GM20000 (cell line): ENCODE results near the gene APOH.

ENCODE experiments used
- DNase-seq: peaks from one replicate; pipeline ENCODE4 v3.0.0; 2012; ENCODE audit warnings: low spot score
- CTCF ChIP-seq: IDR thresholded peaks from 2 replicates; pipeline ENCODE4 v1.5.1; 2012; ENCODE audit warnings: mild to moderate bottlenecking, control low read depth; ENCODE audit errors: extremely low read depth, missing control alignments

The APOH gene

GRCh38 chr17:66175892-66176291 lies 53.3 kb downstream of the APOH start:
- TF ChIP-seq CTCF = no peak
- DNase-seq = no peak

DNA sequence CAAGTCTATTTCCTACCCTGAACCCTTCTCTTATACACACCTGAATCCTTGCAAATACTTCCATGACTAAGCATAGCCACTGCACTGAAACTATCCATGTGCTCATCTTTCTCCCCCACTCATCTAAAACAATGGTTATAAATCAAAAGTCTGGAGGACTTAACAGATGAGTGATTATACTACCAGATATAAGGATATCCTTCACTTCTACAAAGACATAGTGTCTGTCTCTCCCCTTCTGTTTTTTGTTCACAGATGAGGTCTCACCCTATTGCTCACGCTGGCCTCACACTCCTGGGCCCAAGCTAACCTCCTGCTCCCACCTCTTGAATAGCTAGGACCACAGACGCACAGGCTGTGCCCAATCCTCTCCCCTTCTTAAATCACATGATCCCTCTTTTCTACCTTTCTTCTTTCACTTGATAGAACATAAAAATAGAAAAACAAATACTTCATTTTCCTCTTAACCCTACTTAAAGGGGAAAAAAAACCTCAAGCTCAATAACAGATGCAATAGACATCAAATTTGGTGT lies 56.5 kb downstream of the APOH start:
- no peak for TF ChIP-seq CTCF
- no peak for DNase-seq

- no peak for DNase-seq
- TF ChIP-seq CTCF = no peak
Measured at GRCh38 chr17:66172144-66172543, 57.1 kb downstream of the APOH start.

GRCh38 chr17:66171692-66172091 lies 57.5 kb downstream of the APOH start:
- TF ChIP-seq CTCF = no peak
- no peak for DNase-seq

- DNase-seq = no peak
- TF ChIP-seq CTCF = no peak
Measured at GRCh38 chr17:66171172-66171571, 58.0 kb downstream of the APOH start.

DNA sequence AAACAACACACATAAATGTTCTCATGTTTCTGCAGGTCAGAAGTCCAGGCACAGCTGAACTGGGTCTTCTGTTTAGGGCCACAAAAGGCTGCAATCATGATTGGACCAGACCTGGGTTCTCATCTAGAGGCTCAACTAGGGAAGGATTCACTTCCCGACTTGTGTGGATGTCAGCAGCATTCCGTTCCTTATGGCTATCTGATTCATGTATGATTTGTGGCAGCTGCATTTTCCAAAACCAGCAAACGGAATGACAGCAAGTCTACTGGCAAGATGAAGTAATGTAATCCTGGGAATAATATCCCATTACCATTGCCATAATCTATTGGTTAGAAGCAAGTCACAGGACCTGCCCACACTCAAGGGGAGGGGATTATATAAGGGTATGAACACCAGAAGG lies 59.4 kb downstream of the APOH start:
- no peak for TF ChIP-seq CTCF
- DNase-seq = no peak

DNA sequence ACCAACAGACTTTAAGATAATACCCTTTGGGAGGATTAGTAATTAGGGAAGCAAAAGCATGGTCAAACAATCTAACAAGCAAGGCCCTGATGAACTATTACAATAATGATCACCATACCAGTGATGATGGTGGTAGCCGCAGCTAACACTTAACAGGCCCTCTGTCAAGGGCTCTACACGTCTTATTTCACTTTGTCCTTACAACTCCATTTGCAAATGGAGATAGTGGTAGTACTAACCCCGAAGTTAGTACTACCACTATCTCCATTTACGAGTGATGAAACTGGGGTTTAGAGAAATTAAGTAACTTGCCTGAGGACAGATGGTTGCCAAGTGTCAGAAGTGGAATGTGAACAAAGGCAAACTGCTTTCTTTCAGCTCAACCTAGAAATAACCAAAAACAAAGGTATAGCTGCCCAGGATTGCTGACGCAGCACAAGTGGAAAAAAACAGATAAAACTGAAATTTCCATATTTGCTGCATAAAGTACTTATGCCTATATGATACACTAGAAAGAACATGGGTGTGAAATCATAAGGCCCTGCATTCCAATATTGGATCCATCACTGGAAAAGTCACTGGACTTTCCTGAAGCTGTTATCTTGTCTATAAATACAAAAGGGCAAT lies 61.9 kb downstream of the APOH start:
- no peak for TF ChIP-seq CTCF
- DNase-seq = no peak
